ENCODE results near the gene CHRNA4.

- TF ChIP-seq, protein P1, sequence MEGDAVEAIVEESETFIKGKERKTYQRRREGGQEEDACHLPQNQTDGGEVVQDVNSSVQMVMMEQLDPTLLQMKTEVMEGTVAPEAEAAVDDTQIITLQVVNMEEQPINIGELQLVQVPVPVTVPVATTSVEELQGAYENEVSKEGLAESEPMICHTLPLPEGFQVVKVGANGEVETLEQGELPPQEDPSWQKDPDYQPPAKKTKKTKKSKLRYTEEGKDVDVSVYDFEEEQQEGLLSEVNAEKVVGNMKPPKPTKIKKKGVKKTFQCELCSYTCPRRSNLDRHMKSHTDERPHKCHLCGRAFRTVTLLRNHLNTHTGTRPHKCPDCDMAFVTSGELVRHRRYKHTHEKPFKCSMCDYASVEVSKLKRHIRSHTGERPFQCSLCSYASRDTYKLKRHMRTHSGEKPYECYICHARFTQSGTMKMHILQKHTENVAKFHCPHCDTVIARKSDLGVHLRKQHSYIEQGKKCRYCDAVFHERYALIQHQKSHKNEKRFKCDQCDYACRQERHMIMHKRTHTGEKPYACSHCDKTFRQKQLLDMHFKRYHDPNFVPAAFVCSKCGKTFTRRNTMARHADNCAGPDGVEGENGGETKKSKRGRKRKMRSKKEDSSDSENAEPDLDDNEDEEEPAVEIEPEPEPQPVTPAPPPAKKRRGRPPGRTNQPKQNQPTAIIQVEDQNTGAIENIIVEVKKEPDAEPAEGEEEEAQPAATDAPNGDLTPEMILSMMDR (conservative IDR thresholded peaks at IDR 0.05) = no peak
- TF ChIP-seq ZFX (IDR thresholded peaks at IDR 0.05) = no peak
Measured at GRCh38 chr20:63401384-63402110, 40.4 kb upstream of the CHRNA4 start.

Measured in C4-2B (cell line).